CD14-positive monocyte (primary cell): ENCODE data around the gene SYNPO2. TPM values are rescaled to one million over a fixed set of nuclear protein-coding genes. Genes with fewer than 3 reads are reported as not detected.

Experiments used
- DNase-seq, 3 donors: peaks; one replicate each; pipeline ENCODE4 v3.0.0-alpha.2; 2011 to 2022
- H2AFZ ChIP-seq: 2 replicates; pipeline ENCODE4 v1.6.0; 2012; ENCODE audit warnings: mild to moderate bottlenecking, low read depth, low read length, inconsistent platforms; ENCODE audit not compliant: insufficient read depth, poor library complexity, severe bottlenecking
- H3K27ac ChIP-seq, 2 donors: 1 replicate in 1 of 2; 2 replicates in 1 of 2; pipeline ENCODE4 v1.5.1; 2012 to 2013; ENCODE audit warnings: low read length in 2 of 2, control low read depth in 1 of 2, inconsistent platforms in 1 of 2, low read depth in 1 of 2, mild to moderate bottlenecking in 1 of 2
- H3K27me3 ChIP-seq, 2 donors: one replicate each; pipeline versions ENCODE4 v1.6.0 to v1.6.1; 2011 to 2013; ENCODE audit warnings: low read length in 2 of 2; ENCODE audit not compliant: control insufficient read depth in 2 of 2, insufficient read depth in 2 of 2
- H3K36me3 ChIP-seq, 2 donors: replicated peaks in 1 of 2; 1 replicate in 1 of 2; 2 replicates in 1 of 2; pipeline versions ENCODE4 v1.5.1 to v1.6.1; 2012 to 2013; ENCODE audit warnings: low read length in 2 of 2, control low read depth in 1 of 2, inconsistent platforms in 1 of 2, mild to moderate bottlenecking in 1 of 2; ENCODE audit not compliant: insufficient read depth in 2 of 2, control insufficient read depth in 1 of 2
- H3K4me1 ChIP-seq, 2 donors: 1 replicate in 1 of 2; 2 replicates in 1 of 2; pipeline versions ENCODE4 v1.5.1 to v1.6.1; 2012 to 2013; ENCODE audit warnings: low read length in 2 of 2, control low read depth in 1 of 2, inconsistent platforms in 1 of 2, mild to moderate bottlenecking in 1 of 2, moderate library complexity in 1 of 2; ENCODE audit not compliant: insufficient read depth in 2 of 2, control insufficient read depth in 1 of 2
- H3K4me2 ChIP-seq: replicated peaks from 2 replicates; pipeline ENCODE3; 2012; ENCODE audit warnings: low read length, moderate library complexity, mild to moderate bottlenecking; ENCODE audit not compliant: poor library complexity, severe bottlenecking; ENCODE audit errors: extremely low read depth
- H3K4me3 ChIP-seq, 3 experiments: fragments of 200-600 bp in 1 of 3; sonication (generic) in 1 of 3; replicated peaks in 1 of 3; 1 replicate in 2 of 3; 2 replicates in 1 of 3; pipeline ENCODE4 v1.5.1; 2011 to 2013; ENCODE audit warnings: low read length in 3 of 3, mild to moderate bottlenecking in 3 of 3, control low read depth in 2 of 3, low read depth in 2 of 3, inconsistent platforms in 1 of 3, moderate library complexity in 1 of 3
- H3K79me2 ChIP-seq: 2 replicates; pipeline ENCODE4 v1.6.0; 2012; ENCODE audit warnings: mild to moderate bottlenecking, control low read depth, inconsistent platforms, low read length, moderate library complexity; ENCODE audit not compliant: insufficient read depth
- H3K9ac ChIP-seq: 2 replicates; pipeline ENCODE4 v1.6.0; 2017; ENCODE audit warnings: low read length, mild to moderate bottlenecking; ENCODE audit not compliant: insufficient read depth, poor library complexity, severe bottlenecking
- H3K9me3 ChIP-seq, 2 donors: replicated peaks in 1 of 2; 1 replicate in 1 of 2; 2 replicates in 1 of 2; pipeline versions ENCODE4 v1.5.1 to v1.6.1; 2012 to 2013; ENCODE audit warnings: low read length in 2 of 2, control low read depth in 1 of 2; ENCODE audit not compliant: control insufficient read depth in 1 of 2, insufficient read depth in 1 of 2
- H4K20me1 ChIP-seq: 2 replicates; pipeline ENCODE4 v1.6.0; 2012; ENCODE audit warnings: mild to moderate bottlenecking, low read length, control low read depth, moderate library complexity; ENCODE audit not compliant: insufficient read depth
- H3K27ac Mint-ChIP-seq, 7 donors: one replicate each; pipeline ENCODE4 v1.8.0; 2020; ENCODE audit warnings: mild to moderate bottlenecking in 7 of 7, mixed read lengths in 7 of 7, moderate library complexity in 6 of 7, inconsistent platforms in 2 of 7
- H3K27me3 Mint-ChIP-seq, 3 donors: one replicate each; pipeline ENCODE4 v1.8.0; 2021 to 2022; ENCODE audit warnings: low read depth in 3 of 3, mild to moderate bottlenecking in 3 of 3, mixed read lengths in 3 of 3, moderate library complexity in 3 of 3, inconsistent platforms in 1 of 3
- H3K36me3 Mint-ChIP-seq, 2 donors: one replicate each; pipeline ENCODE4 v1.8.0; 2020; ENCODE audit warnings: mixed read lengths in 2 of 2, inconsistent platforms in 1 of 2, mild to moderate bottlenecking in 1 of 2
- H3K4me1 Mint-ChIP-seq: one replicate; pipeline ENCODE4 v1.8.0; 2020; ENCODE audit warnings: mild to moderate bottlenecking, mixed read lengths
- H3K4me3 Mint-ChIP-seq, 2 donors: one replicate each; pipeline ENCODE4 v1.8.0; 2020; ENCODE audit warnings: mild to moderate bottlenecking in 2 of 2, mixed read lengths in 2 of 2, moderate library complexity in 1 of 2
- H3K9me3 Mint-ChIP-seq, 7 donors: one replicate each; pipeline ENCODE4 v1.8.0; 2020 to 2022; ENCODE audit warnings: mixed read lengths in 7 of 7, mild to moderate bottlenecking in 6 of 7, moderate library complexity in 6 of 7, inconsistent platforms in 2 of 7
- CTCF ChIP-seq: fragments of 200-600 bp; IDR thresholded peaks from one replicate; pipeline ENCODE4 v1.8.0; 2022; ENCODE audit warnings: antibody characterized with exemption, mild to moderate bottlenecking
- WGBS: methylation state at CpG from one replicate; pipeline ENCODE4 v1.1.5; 2013; ENCODE audit warnings: missing lambda C conversion rate; ENCODE audit not compliant: insufficient coverage; 5-methylcytosine and 5-hydroxymethylcytosine counted together
- intact Hi-C, 2 donors: fragments of 100-400 bp; cut with micrococcal nuclease; formaldehyde crosslinking; loops; one replicate each; pipeline versions ENCODE4 v1.15.0 to v1.15.1; 2023
- polyA plus RNA-seq, 3 donors: library from polyadenylated mRNA; depleted of rRNA in 1 of 3; unstranded in 2 of 3; stranded (reverse) in 1 of 3; fragments of 300-500 nt in 2 of 3; fragments of >200 nt in 1 of 3; fragmentation: Illumina TruSeq in 2 of 3; gene quantifications; 1 replicate in 2 of 3; 2 replicates in 1 of 3; pipeline ENCODE4 v1.2.3, GENCODE V29; 2012 to 2021

SYNPO2 gene
- polyA plus RNA-seq, 3 donors = 0.04 TPM; not detected in 2

GRCh38 chr4:119014658-119015057 lies 126.0 kb downstream of the SYNPO2 start:
- no peaks in the 10 kb centered on the region for H3K9me3 Mint-ChIP-seq
- peaks cover 18% of the 10 kb centered on the region in 2 donors for H3K4me1 ChIP-seq
- no peak overlapping the region for H3K4me3 Mint-ChIP-seq
- H3K4me1 Mint-ChIP-seq = peaks cover 19% of the 10 kb centered on the region
- H3K27me3 ChIP-seq = no peaks in the 10 kb centered on the region
- intact Hi-C loops = no loop called here
- H3K79me2 ChIP-seq = no peaks in the 10 kb centered on the region
- TF ChIP-seq CTCF = no peak
- no peak overlapping the region for H3K4me2 ChIP-seq
- H3K9me3 ChIP-seq = no peaks in the 10 kb centered on the region
- H3K9ac ChIP-seq = no peak overlapping the region
- H3K27me3 Mint-ChIP-seq = peaks cover 0 to 3% (median 0%) of the 10 kb centered on the region in 3 donors
- no peaks in the 10 kb centered on the region for H4K20me1 ChIP-seq
- no peak overlapping the region for H3K4me3 ChIP-seq
- no peak for DNase-seq
- H3K27ac ChIP-seq = no peak overlapping the region
- H3K36me3 ChIP-seq = no peaks in the 10 kb centered on the region
- no CpG with 5 or more reads among the region's 2 CpGs for WGBS
- no peaks in the 10 kb centered on the region for H3K36me3 Mint-ChIP-seq
- H2AFZ ChIP-seq = no peak overlapping the region
- no peak overlapping the region for H3K27ac Mint-ChIP-seq

DNA sequence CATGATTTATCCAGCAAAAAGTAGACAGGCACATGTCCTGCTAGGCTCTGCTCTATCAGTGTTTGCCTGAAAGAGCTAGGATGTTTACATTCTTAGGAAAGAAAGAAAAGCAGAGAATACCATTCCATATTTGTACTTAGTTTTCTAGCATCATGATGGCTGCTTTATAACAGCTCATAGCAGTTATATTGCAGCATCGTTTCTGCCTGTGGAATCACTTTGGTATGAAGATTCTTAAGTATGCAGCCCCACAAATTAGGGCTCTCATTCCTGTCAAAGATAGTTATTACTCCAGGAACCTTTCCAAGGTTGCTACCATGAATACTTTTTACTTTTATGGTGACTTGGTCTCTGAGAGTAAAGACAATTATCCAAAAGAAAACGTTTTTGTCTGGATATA lies 128.0 kb downstream of the SYNPO2 start:
- no peak overlapping the region for H3K4me3 ChIP-seq
- Mint-ChIP-seq H3K27ac (no peak overlapping the region), H3K27me3 (peaks cover 0 to 3% (median 0%) of the 10 kb centered on the region in 3 donors), H3K36me3 (no peaks in the 10 kb centered on the region), H3K4me3 (no peak overlapping the region), H3K9me3 (no peaks in the 10 kb centered on the region), H3K4me1 (no peaks in the 10 kb centered on the region)
- no peak for DNase-seq
- H3K9ac ChIP-seq = no peak overlapping the region
- 67% methylated on average over 1 of the region's 2 CpGs for WGBS
- TF ChIP-seq CTCF = no peak
- no peak overlapping the region for H2AFZ ChIP-seq
- H3K9me3 ChIP-seq = no peaks in the 10 kb centered on the region
- no peaks in the 10 kb centered on the region for H3K4me1 ChIP-seq
- H3K36me3 ChIP-seq = no peaks in the 10 kb centered on the region
- no peak overlapping the region for H3K27ac ChIP-seq
- H4K20me1 ChIP-seq = no peaks in the 10 kb centered on the region
- H3K27me3 ChIP-seq = no peaks in the 10 kb centered on the region
- intact Hi-C loops = no loop called here
- H3K79me2 ChIP-seq = no peaks in the 10 kb centered on the region
- H3K4me2 ChIP-seq = no peak overlapping the region
